ENCODE measurements around the gene SHCBP1. TPM values are rescaled to one million over a fixed set of nuclear protein-coding genes. Genes with fewer than 3 reads are reported as not detected.

SHCBP1 gene
- total RNA-seq, 2 experiments from 2014 or later, result 0.69 to 1.1 TPM

- Mint-ChIP-seq H3K9me3 (no peaks in the 10 kb centered on the region), H3K4me1 (ENCODE audit: low read depth) (no peaks in the 10 kb centered on the region), H3K27ac (no peak overlapping the region), H3K4me3 (no peak overlapping the region), H3K27me3 (peaks cover 20% of the 10 kb centered on the region), H3K36me3 (ENCODE audit: low read depth) (no peaks in the 10 kb centered on the region)
- Histone ChIP-seq H3K4me1 (ENCODE audit: insufficient read depth, low read length) (no peaks in the 10 kb centered on the region), H3K4me3 (ENCODE audit: low read length) (no peak overlapping the region), H3K27ac (ENCODE audit: low read depth in 1 of 2, low read length in 2 of 2) (no peak overlapping the region), H3K27me3 (ENCODE audit: control insufficient read depth in 1 of 2, insufficient read depth in 2 of 2, low read length in 2 of 2) (no peaks in the 10 kb centered on the region), H3K9me3 (ENCODE audit: control insufficient read depth in 1 of 2, insufficient read depth in 1 of 2, low read length in 2 of 2) (no peaks in the 10 kb centered on the region), H3K36me3 (ENCODE audit: insufficient read depth, low read length) (no peaks in the 10 kb centered on the region)
- no peak for ATAC-seq (ENCODE audit: poor library complexity)
- CTCF ChIA-PET, result no interaction called here
- TF ChIP-seq, protein P1, sequence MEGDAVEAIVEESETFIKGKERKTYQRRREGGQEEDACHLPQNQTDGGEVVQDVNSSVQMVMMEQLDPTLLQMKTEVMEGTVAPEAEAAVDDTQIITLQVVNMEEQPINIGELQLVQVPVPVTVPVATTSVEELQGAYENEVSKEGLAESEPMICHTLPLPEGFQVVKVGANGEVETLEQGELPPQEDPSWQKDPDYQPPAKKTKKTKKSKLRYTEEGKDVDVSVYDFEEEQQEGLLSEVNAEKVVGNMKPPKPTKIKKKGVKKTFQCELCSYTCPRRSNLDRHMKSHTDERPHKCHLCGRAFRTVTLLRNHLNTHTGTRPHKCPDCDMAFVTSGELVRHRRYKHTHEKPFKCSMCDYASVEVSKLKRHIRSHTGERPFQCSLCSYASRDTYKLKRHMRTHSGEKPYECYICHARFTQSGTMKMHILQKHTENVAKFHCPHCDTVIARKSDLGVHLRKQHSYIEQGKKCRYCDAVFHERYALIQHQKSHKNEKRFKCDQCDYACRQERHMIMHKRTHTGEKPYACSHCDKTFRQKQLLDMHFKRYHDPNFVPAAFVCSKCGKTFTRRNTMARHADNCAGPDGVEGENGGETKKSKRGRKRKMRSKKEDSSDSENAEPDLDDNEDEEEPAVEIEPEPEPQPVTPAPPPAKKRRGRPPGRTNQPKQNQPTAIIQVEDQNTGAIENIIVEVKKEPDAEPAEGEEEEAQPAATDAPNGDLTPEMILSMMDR (IDR thresholded peaks at IDR 0.05), result no peak
- intact Hi-C loops (cut with DNase I, micrococcal nuclease), result no loop called here
- POLR2A ChIA-PET, result no interaction called here
- DNase-seq, result no peak
Observed at GRCh38 chr16:46549477-46549876, 71.7 kb downstream of the SHCBP1 start.

Other genes starting within 250 kb of the SHCBP1 start
- gene VPS35, start 67.8 kb upstream of the SHCBP1 start, total RNA-seq, result 10 to 100 TPM; 34.6 to 44.1 TPM
- gene ORC6, start 68.3 kb upstream of the SHCBP1 start, total RNA-seq, result 1 to 10 TPM; 3.7 to 3.8 TPM
- under 1 TPM in 1 of 2 experiments, not detected in 1; 0.38 TPM for gene MYLK3, start 127.0 kb upstream of the SHCBP1 start, total RNA-seq
- 10 to 100 TPM; 20.6 to 22.6 TPM for gene C16orf87, start 209.8 kb upstream of the SHCBP1 start, total RNA-seq